HG02588 (cell line): ENCODE data around the gene NELL2.
"Not testable (repeated sequence)": the region's sequence is repeated elsewhere in the genome, so short reads cannot be mapped to it uniquely, and the experiment has no call there.

Source experiments
- ATAC-seq: cut with Tn5 transposase; IDR thresholded peaks from one replicate; pipeline ENCODE4 v1.9.1; 2021; ENCODE audit warnings: mild to moderate bottlenecking, moderate library complexity; ENCODE audit not compliant: unreplicated experiment

NELL2 gene

GRCh38 chr12:44847888-44848702 is 28.0 kb downstream of the NELL2 start:
- ATAC-seq: peak; percentile 80

- ATAC-seq: no peak
These were observed 28.7 kb downstream of the NELL2 start for GRCh38 chr12:44847403-44847802.

- no peak for ATAC-seq
These were observed 29.3 kb downstream of the NELL2 start for GRCh38 chr12:44846826-44847225.

GRCh38 chr12:44842669-44843068 is 33.4 kb downstream of the NELL2 start:
- no peak for ATAC-seq

- ATAC-seq: no peak
These were observed 36.3 kb downstream of the NELL2 start for GRCh38 chr12:44839785-44840184.

GRCh38 chr12:44837114-44837755 is 38.9 kb downstream of the NELL2 start:
- no peak for ATAC-seq

GRCh38 chr12:44835641-44836379 is 40.3 kb downstream of the NELL2 start:
- ATAC-seq: no peak

- not testable (repeated sequence) for ATAC-seq
These were observed 41.1 kb downstream of the NELL2 start for GRCh38 chr12:44834996-44835395.

- ATAC-seq: no peak
These were observed 42.6 kb downstream of the NELL2 start for GRCh38 chr12:44833561-44833960.

- no peak for ATAC-seq
These were observed 45.5 kb downstream of the NELL2 start for GRCh38 chr12:44830566-44831055.

- ATAC-seq: no peak
These were observed 47.1 kb downstream of the NELL2 start for GRCh38 chr12:44829045-44829444.

- no peak for ATAC-seq
These were observed 48.2 kb downstream of the NELL2 start for GRCh38 chr12:44827832-44828438.

- ATAC-seq: not testable (repeated sequence)
These were observed 54.4 kb downstream of the NELL2 start for GRCh38 chr12:44821702-44822101.

GRCh38 chr12:44819884-44820283 is 56.2 kb downstream of the NELL2 start:
- no peak for ATAC-seq

- no peak for ATAC-seq
These were observed 58.4 kb downstream of the NELL2 start for GRCh38 chr12:44817687-44818086.

GRCh38 chr12:44816446-44817017 is 59.6 kb downstream of the NELL2 start:
- no peak for ATAC-seq

GRCh38 chr12:44812062-44812461 is 64.1 kb downstream of the NELL2 start:
- peak; percentile 55 for ATAC-seq

GRCh38 chr12:44804068-44804467 is 72.0 kb downstream of the NELL2 start:
- no peak for ATAC-seq

- ATAC-seq: no peak
These were observed 80.1 kb downstream of the NELL2 start for GRCh38 chr12:44795970-44796369.

GRCh38 chr12:44788731-44789130 is 87.4 kb downstream of the NELL2 start:
- ATAC-seq: no peak
